ENCODE data around the gene IMP4.
A peak's percentile ranks its signal among the peaks of the same experiment; 100 is the strongest.

Gene IMP4

DNA sequence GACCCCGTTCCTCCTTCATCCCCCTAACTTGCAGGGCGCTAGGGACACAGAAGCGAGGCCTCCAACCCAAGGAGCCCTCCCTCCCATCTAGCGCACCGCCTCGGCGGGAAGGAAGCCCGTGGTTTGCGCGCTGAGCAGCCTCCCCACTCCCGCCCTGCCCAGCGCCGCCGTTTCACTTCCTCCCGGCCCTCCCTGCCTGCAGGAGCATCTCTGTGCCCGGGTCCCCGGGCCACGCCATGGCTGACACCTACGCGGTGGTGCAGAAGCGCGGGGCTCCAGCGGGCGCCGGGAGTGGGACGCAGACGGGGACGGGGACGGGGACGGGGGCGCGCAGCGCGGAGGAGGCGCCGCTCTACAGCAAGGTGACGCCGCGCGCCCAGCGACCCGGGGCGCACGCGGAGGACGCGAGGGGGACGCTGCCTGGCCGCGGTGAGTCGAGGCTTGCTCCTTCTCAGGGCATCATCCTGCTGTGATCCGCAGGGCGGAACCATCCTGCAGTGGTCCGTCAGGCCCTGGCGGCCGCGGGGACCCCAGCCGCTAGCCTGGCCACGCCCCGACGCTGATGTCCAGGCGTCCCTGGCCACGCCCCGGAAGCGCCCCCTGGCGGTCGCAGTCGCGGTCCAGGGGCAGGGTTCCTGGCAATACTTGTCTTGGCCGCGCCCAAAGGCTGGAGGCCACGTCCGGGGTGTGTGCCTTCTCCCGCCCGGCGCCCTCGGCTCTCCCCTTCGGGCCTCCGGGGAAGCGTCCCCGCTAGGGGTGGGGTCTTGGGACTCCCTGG lies 29.5 kb downstream of the IMP4 start:
- peak overlapping the region; percentile 70 for H3K27ac ChIP-seq
- no peaks in the 10 kb centered on the region for H3K36me3 ChIP-seq (ENCODE audit: control insufficient read depth, insufficient read depth, low read length)
- H3K4me2 ChIP-seq (ENCODE audit: low read length) = peak overlapping the region; percentile 88
- H3K79me2 ChIP-seq = no peaks in the 10 kb centered on the region
- H3K9ac ChIP-seq = peak overlapping the region; percentile 58
- peak; percentile 96 for TF ChIP-seq CTCF (IDR thresholded peaks at IDR 0.05)
- peak overlapping the region; percentile 75 for H3K4me3 ChIP-seq (ENCODE audit: low read depth, low read length)
- H3K27me3 ChIP-seq (ENCODE audit: control insufficient read depth, insufficient read depth, low read length) = no peaks in the 10 kb centered on the region
- H3K4me1 ChIP-seq = peaks cover 7% of the 10 kb centered on the region
- H3K9me3 ChIP-seq (ENCODE audit: control insufficient read depth, low read length) = no peaks in the 10 kb centered on the region
- H2AFZ ChIP-seq = peak overlapping the region; percentile 97

DNA sequence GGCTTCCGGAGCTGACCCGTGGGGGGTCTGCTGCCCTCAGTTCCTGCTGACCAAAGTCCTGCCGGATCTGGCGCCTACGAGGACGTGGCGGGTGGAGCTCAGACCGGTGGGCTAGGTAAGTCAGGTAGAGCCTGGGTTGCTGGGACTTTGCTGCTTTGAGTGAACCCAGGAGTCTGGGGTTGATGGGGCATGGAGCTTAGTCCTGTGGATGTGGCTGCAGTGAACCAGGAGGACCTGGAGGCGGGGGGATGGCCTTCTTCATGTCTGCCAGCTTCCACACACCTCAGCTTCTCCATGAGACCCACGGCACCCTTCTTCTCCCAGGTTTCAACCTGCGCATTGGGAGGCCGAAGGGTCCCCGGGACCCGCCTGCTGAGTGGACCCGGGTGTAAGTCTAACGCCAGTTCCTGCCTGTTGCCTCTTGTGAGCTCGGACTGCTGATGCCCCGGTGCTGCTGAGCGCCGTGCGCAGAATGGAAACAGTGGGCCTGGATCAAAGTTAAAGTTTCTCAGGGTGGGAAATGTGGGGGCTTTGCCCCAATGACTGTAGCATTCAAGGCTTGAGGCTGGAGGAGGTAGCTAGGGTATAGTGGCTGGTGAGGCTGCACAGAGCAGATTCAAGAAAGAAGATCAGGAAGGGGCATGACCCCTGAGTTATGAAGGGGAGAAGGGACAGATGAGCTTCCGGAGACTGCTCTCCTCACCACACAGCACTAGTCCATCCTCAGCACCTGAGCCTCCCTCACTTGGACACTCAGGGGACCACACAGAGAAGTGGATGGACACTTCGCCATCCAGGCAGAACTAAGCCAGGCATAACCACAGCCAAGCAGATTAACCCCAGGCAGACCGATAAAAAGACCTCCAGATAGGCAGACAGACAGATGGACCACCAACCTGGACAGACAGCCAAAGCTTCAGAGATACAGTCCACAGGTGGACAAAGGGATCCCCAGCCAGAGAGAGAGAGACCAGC lies 30.4 kb downstream of the IMP4 start:
- H3K27me3 ChIP-seq (ENCODE audit: control insufficient read depth, insufficient read depth, low read length) = no peaks in the 10 kb centered on the region
- peak overlapping the region; percentile 88 for H3K4me2 ChIP-seq (ENCODE audit: low read length)
- H3K79me2 ChIP-seq = peaks cover 2% of the 10 kb centered on the region
- H3K4me1 ChIP-seq = peaks cover 7% of the 10 kb centered on the region
- H3K9ac ChIP-seq = peak overlapping the region; percentile 58
- H2AFZ ChIP-seq = peak overlapping the region; percentile 97
- TF ChIP-seq CTCF (IDR thresholded peaks at IDR 0.05) = no peak
- H3K27ac ChIP-seq = peak overlapping the region; percentile 70
- peak overlapping the region; percentile 75 for H3K4me3 ChIP-seq (ENCODE audit: low read depth, low read length)
- H3K9me3 ChIP-seq (ENCODE audit: control insufficient read depth, low read length) = no peaks in the 10 kb centered on the region
- no peaks in the 10 kb centered on the region for H3K36me3 ChIP-seq (ENCODE audit: control insufficient read depth, insufficient read depth, low read length)

DNA sequence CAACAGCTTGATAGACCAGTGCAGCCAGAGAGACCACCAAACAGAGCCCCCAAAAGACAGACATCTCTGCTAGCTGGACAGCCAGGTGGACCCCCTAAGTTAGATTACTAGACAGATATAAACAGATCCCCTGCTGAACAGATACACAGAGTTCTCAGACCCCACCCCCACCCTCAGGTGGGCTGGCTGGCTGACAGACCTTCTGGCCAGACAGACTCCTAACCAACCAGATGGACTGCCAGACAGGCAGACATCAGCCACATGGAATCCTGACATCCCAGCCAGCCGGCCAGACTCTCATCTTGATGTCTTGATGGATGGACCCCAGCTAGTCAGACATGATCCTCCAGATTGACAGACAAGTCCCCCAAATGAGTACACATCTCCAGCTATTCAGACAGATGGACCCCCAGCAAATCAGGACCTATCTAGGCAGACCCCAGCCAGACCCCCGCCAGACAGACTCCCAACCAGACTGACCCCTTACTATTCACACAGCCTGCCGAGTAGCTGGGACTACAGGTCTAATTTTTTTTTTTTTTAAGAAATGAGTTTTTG lies 31.2 kb downstream of the IMP4 start:
- H2AFZ ChIP-seq = no peak overlapping the region
- H3K27ac ChIP-seq = no peak overlapping the region
- no peak overlapping the region for H3K9ac ChIP-seq
- no peak overlapping the region for H3K4me3 ChIP-seq (ENCODE audit: low read depth, low read length)
- H3K79me2 ChIP-seq = peaks cover 2% of the 10 kb centered on the region
- no peaks in the 10 kb centered on the region for H3K27me3 ChIP-seq (ENCODE audit: control insufficient read depth, insufficient read depth, low read length)
- peaks cover 7% of the 10 kb centered on the region for H3K4me1 ChIP-seq
- no peaks in the 10 kb centered on the region for H3K36me3 ChIP-seq (ENCODE audit: control insufficient read depth, insufficient read depth, low read length)
- TF ChIP-seq CTCF (IDR thresholded peaks at IDR 0.05) = no peak
- no peak overlapping the region for H3K4me2 ChIP-seq (ENCODE audit: low read length)
- no peaks in the 10 kb centered on the region for H3K9me3 ChIP-seq (ENCODE audit: control insufficient read depth, low read length)

DNA sequence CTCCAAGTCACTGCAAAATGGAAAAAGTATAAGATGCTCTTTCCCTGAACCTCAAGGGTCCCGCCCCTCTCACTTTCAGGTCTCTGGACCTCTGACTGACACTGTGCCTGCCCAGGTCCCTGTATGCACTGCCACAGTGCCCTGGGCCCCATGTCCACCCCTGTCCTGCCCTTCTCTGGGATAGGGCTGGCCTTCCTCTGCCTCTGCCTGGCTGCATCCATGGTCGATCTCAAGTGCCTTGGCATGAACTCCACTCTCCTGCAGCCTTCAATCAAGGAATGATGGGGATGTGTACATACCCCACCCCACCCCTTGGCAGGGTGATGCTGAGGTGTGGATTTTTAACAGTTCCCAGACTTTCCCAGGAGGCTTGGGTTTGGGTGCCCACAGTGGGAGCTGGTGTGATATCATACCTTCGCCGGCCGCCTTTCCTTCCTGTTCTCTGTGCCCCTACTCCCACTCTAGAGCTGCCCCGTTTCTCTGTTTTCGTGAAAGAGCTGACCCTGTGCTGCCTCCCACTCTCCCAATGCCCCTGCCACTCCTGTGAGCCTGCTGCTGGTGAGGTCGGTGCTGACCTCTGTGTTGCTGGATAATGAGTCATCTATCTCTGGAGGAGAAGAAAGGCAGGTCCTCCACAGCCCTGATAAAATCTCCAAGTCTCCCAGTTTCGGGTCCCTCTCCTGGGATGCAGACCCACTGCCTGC lies 32.0 kb downstream of the IMP4 start:
- Histone ChIP-seq H3K9ac (no peak overlapping the region), H3K27me3 (ENCODE audit: control insufficient read depth, insufficient read depth, low read length) (no peaks in the 10 kb centered on the region), H3K27ac (no peak overlapping the region), H3K79me2 (peaks cover 2% of the 10 kb centered on the region), H3K4me3 (ENCODE audit: low read depth, low read length) (no peak overlapping the region), H3K4me2 (ENCODE audit: low read length) (no peak overlapping the region), H3K4me1 (peaks cover 7% of the 10 kb centered on the region), H3K9me3 (ENCODE audit: control insufficient read depth, low read length) (no peaks in the 10 kb centered on the region), H2AFZ (no peak overlapping the region), H3K36me3 (ENCODE audit: control insufficient read depth, insufficient read depth, low read length) (no peaks in the 10 kb centered on the region)
- no peak for TF ChIP-seq CTCF (IDR thresholded peaks at IDR 0.05)

Data from parathyroid adenoma (tissue), 2 donors.